WI38 (cell line): ENCODE measurements around the gene TRMT2A.

ENCODE experiments used
- H3K4me3 ChIP-seq: 2 replicates; pipeline ENCODE4 v1.5.1; 2011; ENCODE audit warnings: low read depth, mild to moderate bottlenecking, control low read depth, low read length
- TF ChIP-seq, protein P1 (sequence below): IDR thresholded peaks from 2 replicates; pipeline ENCODE4 v1.5.1; 2012; ENCODE audit warnings: low read depth, mild to moderate bottlenecking, control low read depth, low read length

TRMT2A gene

GRCh38 chr22:20159076-20159475 is 42.0 kb upstream of the TRMT2A start:
- no peak overlapping the region for H3K4me3 ChIP-seq
- TF ChIP-seq, protein P1, sequence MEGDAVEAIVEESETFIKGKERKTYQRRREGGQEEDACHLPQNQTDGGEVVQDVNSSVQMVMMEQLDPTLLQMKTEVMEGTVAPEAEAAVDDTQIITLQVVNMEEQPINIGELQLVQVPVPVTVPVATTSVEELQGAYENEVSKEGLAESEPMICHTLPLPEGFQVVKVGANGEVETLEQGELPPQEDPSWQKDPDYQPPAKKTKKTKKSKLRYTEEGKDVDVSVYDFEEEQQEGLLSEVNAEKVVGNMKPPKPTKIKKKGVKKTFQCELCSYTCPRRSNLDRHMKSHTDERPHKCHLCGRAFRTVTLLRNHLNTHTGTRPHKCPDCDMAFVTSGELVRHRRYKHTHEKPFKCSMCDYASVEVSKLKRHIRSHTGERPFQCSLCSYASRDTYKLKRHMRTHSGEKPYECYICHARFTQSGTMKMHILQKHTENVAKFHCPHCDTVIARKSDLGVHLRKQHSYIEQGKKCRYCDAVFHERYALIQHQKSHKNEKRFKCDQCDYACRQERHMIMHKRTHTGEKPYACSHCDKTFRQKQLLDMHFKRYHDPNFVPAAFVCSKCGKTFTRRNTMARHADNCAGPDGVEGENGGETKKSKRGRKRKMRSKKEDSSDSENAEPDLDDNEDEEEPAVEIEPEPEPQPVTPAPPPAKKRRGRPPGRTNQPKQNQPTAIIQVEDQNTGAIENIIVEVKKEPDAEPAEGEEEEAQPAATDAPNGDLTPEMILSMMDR, result no peak

DNA sequence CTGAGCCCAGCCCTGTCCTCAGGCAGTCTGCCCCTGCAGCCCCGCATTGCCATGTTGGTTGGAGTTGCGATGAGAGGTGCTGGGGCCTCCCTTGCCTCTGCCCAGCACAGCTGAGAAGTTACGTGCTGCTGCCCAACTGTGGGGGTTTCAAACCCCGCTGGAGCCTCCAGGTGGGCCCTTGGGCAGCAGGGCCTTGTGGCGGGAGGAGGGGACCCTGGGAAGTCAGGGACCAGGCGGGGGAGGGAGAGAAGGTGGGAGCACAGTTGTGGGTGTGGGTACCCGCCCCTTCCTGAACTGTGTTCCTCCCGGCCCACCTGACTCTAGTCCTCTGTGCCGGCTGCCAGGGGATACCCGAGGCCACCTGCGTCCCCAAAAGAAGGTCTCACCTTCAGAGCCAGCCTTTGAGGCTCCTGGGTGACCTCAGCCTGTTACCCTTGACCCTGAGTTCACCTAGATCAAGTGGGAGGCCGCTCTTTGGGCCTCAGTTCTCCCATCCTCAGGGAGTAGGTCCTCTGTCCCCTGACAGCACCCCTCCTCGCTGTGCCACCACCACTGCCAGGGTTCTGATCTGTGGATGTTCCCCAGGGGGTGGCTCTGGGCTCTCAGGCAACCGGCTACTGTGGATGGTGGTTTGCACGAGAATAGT is 41.5 kb upstream of the TRMT2A start:
- no peak overlapping the region for H3K4me3 ChIP-seq
- TF ChIP-seq, protein P1, result no peak

DNA sequence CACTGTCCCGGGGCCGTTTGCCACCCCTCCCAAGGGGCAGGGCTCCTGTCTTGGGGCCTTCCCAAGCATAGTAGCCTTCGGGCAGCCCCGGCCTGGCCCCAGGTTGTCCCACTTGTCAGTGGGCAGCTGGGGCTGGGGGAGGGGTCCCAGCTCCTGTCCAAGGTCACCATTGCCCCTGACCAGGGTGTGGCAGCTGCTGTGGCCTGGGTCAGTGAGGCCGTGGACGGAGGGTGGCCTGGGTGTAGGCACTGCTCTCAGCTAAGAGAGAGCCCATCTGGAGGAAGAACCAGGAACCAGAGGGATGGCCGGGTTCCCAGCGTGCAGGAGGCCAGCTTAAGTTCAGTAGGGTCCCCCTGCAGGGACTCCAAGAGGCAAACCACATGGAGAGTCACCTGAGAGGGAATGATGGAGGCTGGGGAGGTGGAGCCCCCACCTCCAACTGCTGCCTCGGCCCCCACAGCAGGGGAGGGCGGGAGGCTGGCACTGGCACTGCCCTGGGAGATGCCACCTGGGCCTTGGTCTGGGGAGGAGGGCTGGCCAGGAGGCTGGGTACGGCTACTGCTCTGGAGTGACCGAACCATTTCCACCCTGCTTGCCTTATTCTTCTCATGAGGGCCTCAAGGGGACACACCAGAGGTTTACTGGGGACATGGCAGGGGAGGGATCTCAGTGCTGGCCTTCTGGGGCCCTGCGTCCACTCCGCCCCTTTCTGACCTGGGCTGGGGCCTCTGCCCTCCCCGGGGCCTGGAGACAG is 40.6 kb upstream of the TRMT2A start:
- TF ChIP-seq, protein P1, result no peak

DNA sequence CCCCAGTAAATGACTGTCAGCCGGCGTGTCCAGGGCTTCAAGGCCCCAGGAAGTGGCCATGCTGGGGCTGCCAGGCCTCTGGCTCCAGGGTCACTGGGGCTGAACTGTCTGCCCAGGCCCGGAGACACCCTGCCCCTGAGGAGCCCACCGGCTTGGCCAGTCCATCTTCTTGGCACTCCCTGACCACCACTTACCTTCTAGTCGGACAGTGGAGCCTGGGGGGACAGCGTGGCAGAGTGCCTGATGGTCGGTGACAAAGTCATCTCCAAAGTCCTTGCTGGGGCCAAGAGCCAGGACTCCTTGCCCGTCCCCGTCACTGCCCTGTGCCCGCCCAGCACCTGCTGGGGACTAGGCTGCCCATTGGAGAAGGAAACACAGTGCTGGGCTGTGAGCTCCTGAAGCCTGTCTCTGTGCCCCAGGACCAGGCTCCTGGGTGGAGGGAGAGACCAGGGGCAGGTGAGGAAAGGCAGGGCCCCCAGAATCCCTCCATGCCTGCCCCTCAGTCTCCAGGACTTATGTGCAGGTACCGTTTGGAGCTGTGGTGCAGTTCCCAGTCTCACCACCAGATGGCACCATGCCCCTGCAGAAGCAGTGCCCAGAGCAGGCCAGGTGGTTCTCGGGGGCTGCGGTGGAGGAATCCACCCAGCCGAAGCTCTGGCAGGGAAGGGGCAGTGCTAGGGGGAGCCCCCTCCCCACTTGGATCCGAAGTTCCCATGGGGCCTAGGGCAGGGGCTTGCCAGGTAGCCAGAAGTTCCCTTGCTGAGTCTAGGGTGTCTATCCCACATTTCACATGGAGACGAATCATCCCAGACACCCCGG is 39.8 kb upstream of the TRMT2A start:
- H3K4me3 ChIP-seq, result no peak overlapping the region
- TF ChIP-seq, protein P1, result peak; percentile 97

More for the DNA sequence above, 40.6 kb upstream of the TRMT2A start:
- no peak overlapping the region for H3K4me3 ChIP-seq

DNA sequence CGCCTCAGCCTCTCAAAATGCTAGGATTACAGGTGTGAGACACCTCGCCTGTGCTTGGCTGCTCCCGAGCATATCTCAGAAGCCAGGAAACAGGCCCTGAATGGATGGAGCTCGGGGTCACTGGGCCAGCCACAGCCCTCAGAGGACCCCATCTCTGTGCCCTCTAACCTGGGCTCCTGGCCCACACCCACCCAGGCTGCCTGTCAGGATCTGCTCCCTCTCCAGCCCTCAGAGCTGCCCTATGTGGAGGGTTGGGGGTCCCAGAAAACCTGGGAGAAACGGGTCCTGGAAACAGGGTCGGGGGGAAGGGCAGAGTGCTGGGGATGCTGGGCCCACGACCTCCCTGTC is 39.0 kb upstream of the TRMT2A start:
- TF ChIP-seq, protein P1, result no peak
- no peak overlapping the region for H3K4me3 ChIP-seq

GRCh38 chr22:20155330-20156041 is 38.5 kb upstream of the TRMT2A start:
- H3K4me3 ChIP-seq, result no peak overlapping the region
- TF ChIP-seq, protein P1, result no peak
